ENCODE data around the gene MCCD1.

- no peak for TF ChIP-seq MYC (IDR thresholded peaks at IDR 0.05; ENCODE audit: low read depth, low read length)
- TF ChIP-seq CTCF (IDR thresholded peaks at IDR 0.05; ENCODE audit: low read depth, low read length) = no peak
- TF ChIP-seq POLR2A (IDR thresholded peaks at IDR 0.05; ENCODE audit: extremely low read depth, insufficient read length) = no peak
- TF ChIP-seq MAX (IDR thresholded peaks at IDR 0.05; ENCODE audit: low read depth, low read length) = no peak
These were observed 7.0 kb downstream of the MCCD1 start for GRCh38 chr6:31535538-31536324.

All from NB4 (cell line).